ENCODE data around the gene HSD17B2.
"Not testable (repeated sequence)": the region's sequence is repeated elsewhere in the genome, so short reads cannot be mapped to it uniquely, and the experiment has no call there.

The HSD17B2 gene

GRCh38 chr16:82034981-82035612 is at the start of gene HSD17B2:
Gene HSD17B2 (plus strand): TSS chr16:82035253. CDS start chr16:82035425, 172 bp downstream.
- no peak for DNase-seq

- no peak for DNase-seq
These were observed 47.9 kb upstream of the HSD17B2 start for GRCh38 chr16:81987121-81987520.

GRCh38 chr16:81987706-81988105 is 47.3 kb upstream of the HSD17B2 start:
- DNase-seq, result no peak

GRCh38 chr16:81992859-81993258 is 42.2 kb upstream of the HSD17B2 start:
- DNase-seq, result no peak

- no peak for DNase-seq
These were observed 40.6 kb upstream of the HSD17B2 start for GRCh38 chr16:81994485-81994884.

- DNase-seq, result no peak
These were observed 39.4 kb upstream of the HSD17B2 start for GRCh38 chr16:81995651-81996050.

GRCh38 chr16:81996664-81997509 is 38.2 kb upstream of the HSD17B2 start:
- no peak for DNase-seq

GRCh38 chr16:81997738-81998137 is 37.3 kb upstream of the HSD17B2 start:
- no peak for DNase-seq

GRCh38 chr16:82002831-82003230 is 32.2 kb upstream of the HSD17B2 start:
- DNase-seq, result no peak

- no peak for DNase-seq
These were observed 30.5 kb upstream of the HSD17B2 start for GRCh38 chr16:82004601-82005000.

- no peak for DNase-seq
These were observed 29.8 kb upstream of the HSD17B2 start for GRCh38 chr16:82005027-82005830.

GRCh38 chr16:82006036-82006435 is 29.0 kb upstream of the HSD17B2 start:
- DNase-seq, result no peak

GRCh38 chr16:82007189-82007588 is 27.9 kb upstream of the HSD17B2 start:
- no peak for DNase-seq

GRCh38 chr16:82008957-82009592 is 26.0 kb upstream of the HSD17B2 start:
- DNase-seq, result no peak

- not testable (repeated sequence) for DNase-seq
These were observed 25.3 kb upstream of the HSD17B2 start for GRCh38 chr16:82009789-82010188.

- DNase-seq, result no peak
These were observed 24.4 kb upstream of the HSD17B2 start for GRCh38 chr16:82010649-82011048.

- DNase-seq, result peak; percentile 35
These were observed 23.8 kb upstream of the HSD17B2 start, which contains the start of gene SDR42E1 for GRCh38 chr16:82011199-82011641. Gene SDR42E1 (minus strand): TSS chr16:82011470. CDS start chr16:82000858, 10,612 bp downstream.

- no peak for DNase-seq
These were observed 21.9 kb upstream of the HSD17B2 start for GRCh38 chr16:82013139-82013538.

- DNase-seq, result no peak
These were observed 18.8 kb upstream of the HSD17B2 start for GRCh38 chr16:82016263-82016662.

- DNase-seq, result no peak
These were observed 18.1 kb upstream of the HSD17B2 start for GRCh38 chr16:82016964-82017363.

GRCh38 chr16:82017911-82018568 is 17.0 kb upstream of the HSD17B2 start:
- no peak for DNase-seq

GRCh38 chr16:82019535-82019934 is 15.5 kb upstream of the HSD17B2 start:
- no peak for DNase-seq

All from NCI-H1436 treated with DMSO at 0.1 percent for 48 hours (cell line).